ENCODE results near the gene NUP214.

The NUP214 gene

GRCh38 chr9:131125288-131126058, at the start of gene NUP214:
NUP214 (plus strand) TSS chr9:131125586; CDS start chr9:131125705, 119 bp downstream.
- peak; percentile 96 for DNase-seq

- no peak for DNase-seq
Measured at GRCh38 chr9:131076347-131077195, 48.8 kb upstream of the NUP214 start.

- no peak for DNase-seq
Measured at GRCh38 chr9:131078427-131079366, 46.7 kb upstream of the NUP214 start.

- no peak for DNase-seq
Measured at GRCh38 chr9:131080589-131080988, 44.8 kb upstream of the NUP214 start.

- DNase-seq: no peak
Measured at GRCh38 chr9:131081868-131082267, 43.5 kb upstream of the NUP214 start.

GRCh38 chr9:131082774-131083512, 42.4 kb upstream of the NUP214 start:
- DNase-seq: no peak

GRCh38 chr9:131084661-131085369, 40.6 kb upstream of the NUP214 start:
- no peak for DNase-seq

- no peak for DNase-seq
Measured at GRCh38 chr9:131085370-131086122, 39.8 kb upstream of the NUP214 start.

- DNase-seq: no peak
Measured at GRCh38 chr9:131087354-131087893, 38.0 kb upstream of the NUP214 start.

GRCh38 chr9:131090025-131090787, 35.2 kb upstream of the NUP214 start:
- no peak for DNase-seq

GRCh38 chr9:131091352-131091992, 33.9 kb upstream of the NUP214 start:
- DNase-seq: no peak

- DNase-seq: no peak
Measured at GRCh38 chr9:131092030-131092429, 33.4 kb upstream of the NUP214 start.

- DNase-seq: no peak
Measured at GRCh38 chr9:131092548-131093440, 32.6 kb upstream of the NUP214 start.

GRCh38 chr9:131094015-131094414, 31.4 kb upstream of the NUP214 start:
- no peak for DNase-seq

GRCh38 chr9:131094622-131095021, 30.8 kb upstream of the NUP214 start:
- no peak for DNase-seq

GRCh38 chr9:131095666-131096268, 29.6 kb upstream of the NUP214 start:
- DNase-seq: no peak

All from amniotic stem cell (primary cell).